Lower leg skin (tissue), 4 donors: ENCODE results near the gene SPZ1. TPM values are rescaled to one million over a fixed set of nuclear protein-coding genes. Genes with fewer than 3 reads are reported as not detected.
"Not testable (repeated sequence)": the region's sequence is repeated elsewhere in the genome, so short reads cannot be mapped to it uniquely, and the experiment has no call there.

ENCODE experiments used
- DNase-seq, 2 donors: peaks; one replicate each; pipeline ENCODE4 v3.0.0-alpha.2; 2019; ENCODE audit warnings: low spot score in 2 of 2
- H3K4me3 ChIP-seq: fragments of 200-600 bp; sonication (generic); 2 replicates; pipeline ENCODE4 v1.5.1; 2017; ENCODE audit warnings: mild to moderate bottlenecking, low read depth; ENCODE audit not compliant: poor library complexity, severe bottlenecking
- CTCF ChIP-seq, 3 donors: fragments of 450-650 bp; IDR thresholded peaks; one replicate each; pipeline ENCODE4 v1.5.1; 2016; ENCODE audit warnings: antibody characterized with exemption in 3 of 3, mild to moderate bottlenecking in 3 of 3, moderate library complexity in 2 of 3
- POLR2A ChIP-seq, 2 donors: fragments of 450-650 bp; IDR thresholded peaks; one replicate each; pipeline ENCODE4 v1.6.1; 2016 to 2017; ENCODE audit warnings: antibody characterized with exemption in 2 of 2, mild to moderate bottlenecking in 1 of 2, moderate library complexity in 1 of 2
- WGBS, 2 donors: methylation state at CpG; one replicate each; pipeline ENCODE4 v1.1.5; 2018; 5-methylcytosine and 5-hydroxymethylcytosine counted together
- intact Hi-C: fragments of 100-400 bp; cut with DNase I; formaldehyde crosslinking; loops from one replicate; pipeline ENCODE4 v1.15.0; 2023; ENCODE audit warnings: low total_unique reads
- total RNA-seq, 4 donors: library from RNA; depleted of rRNA; stranded (reverse); fragments of >200 nt; gene quantifications; one replicate each; pipeline ENCODE4 v1.1.0, GENCODE V29; 2016

Gene SPZ1
- total RNA-seq, 4 donors from 2014 or later, result not detected

DNA sequence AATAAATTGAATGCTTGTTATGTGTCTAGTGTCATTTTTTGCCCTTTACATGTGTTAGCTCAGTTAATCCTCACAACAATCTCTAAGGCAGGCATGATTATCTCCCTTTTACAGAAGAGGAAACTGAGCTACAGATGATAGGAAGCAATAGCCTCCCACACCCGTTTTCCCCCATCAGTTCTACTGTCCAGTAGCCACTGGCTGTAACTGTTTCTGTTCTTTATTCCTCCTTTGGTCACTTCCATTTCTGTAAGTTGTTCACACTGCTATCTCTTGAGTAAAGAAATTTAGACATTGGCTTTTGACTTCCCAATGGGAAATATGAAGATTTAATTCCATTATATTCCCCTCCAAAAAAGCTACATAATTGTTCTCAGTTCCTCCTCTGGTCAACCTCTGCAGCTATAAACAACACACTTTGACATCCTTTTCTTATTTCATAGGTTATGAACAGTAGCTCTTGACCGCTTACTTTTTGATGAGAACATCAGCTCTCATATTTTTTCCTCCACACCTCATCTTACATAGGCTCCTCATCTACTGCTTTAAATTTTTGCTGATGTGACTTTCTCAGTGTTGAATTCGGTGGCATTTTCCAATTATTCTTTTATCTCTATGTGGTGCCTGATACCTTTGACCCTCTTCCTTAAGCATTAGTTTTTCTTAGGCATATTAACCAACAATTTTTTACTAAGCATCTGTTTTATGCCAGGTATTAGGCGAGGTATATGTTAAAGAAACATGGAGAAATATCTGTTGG lies 21.4 kb downstream of the SPZ1 start:
- WGBS, 2 donors, result 73 to 78% methylated on average over 4 of the region's 4 CpGs
- intact Hi-C loops, result no loop called here
- no peak for TF ChIP-seq CTCF (IDR thresholded peaks at IDR 0.05)
- TF ChIP-seq POLR2A (IDR thresholded peaks at IDR 0.05), result no peak
- no peak for DNase-seq
- H3K4me3 ChIP-seq, result no peak overlapping the region

- H3K4me3 ChIP-seq, result no peak overlapping the region
- no peak for TF ChIP-seq CTCF (IDR thresholded peaks at IDR 0.05)
- TF ChIP-seq POLR2A (IDR thresholded peaks at IDR 0.05), result no peak
- intact Hi-C loops, result no loop called here
- WGBS, 2 donors, result 92 to 98% methylated on average over 3 of the region's 3 CpGs
- no peak for DNase-seq
These were observed 23.3 kb downstream of the SPZ1 start for GRCh38 chr5:80343067-80343466.

DNA sequence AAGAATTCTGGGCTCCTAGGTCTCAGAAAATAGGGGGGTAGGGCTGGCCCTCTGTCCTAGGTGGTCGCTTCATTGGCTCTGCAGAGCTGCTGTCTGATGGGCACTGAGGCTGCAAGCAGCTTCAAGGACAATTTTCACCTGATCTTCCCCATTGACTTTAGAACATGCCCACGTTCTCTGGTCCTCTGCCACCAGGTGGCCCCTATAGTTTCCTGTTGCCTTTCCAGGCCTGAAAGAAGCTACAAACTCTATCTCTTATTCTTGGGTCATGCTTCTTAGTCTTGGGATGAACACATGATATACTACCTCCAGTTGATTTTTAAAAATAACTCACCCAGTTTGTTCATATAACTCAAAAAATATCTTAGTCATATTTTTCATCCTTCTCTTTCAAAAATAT lies 26.3 kb downstream of the SPZ1 start:
- intact Hi-C loops, result no loop called here
- no peak overlapping the region for H3K4me3 ChIP-seq
- WGBS, 2 donors, result 50 to 62% methylated on average over 2 of the region's 2 CpGs
- TF ChIP-seq POLR2A (IDR thresholded peaks at IDR 0.05) (no peak), CTCF (IDR thresholded peaks at IDR 0.05) (no peak)
- DNase-seq, result peak in 1 of 2 donors; percentile 15

DNA sequence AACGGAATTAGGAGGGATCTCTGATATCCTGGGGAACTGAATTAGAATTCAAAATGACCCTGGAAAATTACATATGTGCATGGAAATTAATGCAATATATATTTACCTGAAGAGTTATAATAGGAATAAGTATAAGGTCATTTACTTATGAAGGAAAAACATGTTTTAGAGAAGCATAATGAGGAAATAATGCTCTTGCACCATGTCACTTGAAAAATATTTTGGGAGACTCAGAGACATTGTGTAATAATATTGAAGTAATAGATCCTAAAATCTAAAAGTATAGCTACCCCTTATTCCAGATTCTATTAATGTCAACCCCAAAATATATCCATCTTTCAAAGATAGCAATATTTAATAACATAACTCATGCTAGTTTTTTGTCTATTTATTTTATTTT lies 28.4 kb downstream of the SPZ1 start:
- intact Hi-C loops, result no loop called here
- no peak overlapping the region for H3K4me3 ChIP-seq
- DNase-seq, result no peak
- TF ChIP-seq CTCF (IDR thresholded peaks at IDR 0.05), result no peak
- TF ChIP-seq POLR2A (IDR thresholded peaks at IDR 0.05), result no peak
- 56 to 75% methylated on average over 1 of the region's 1 CpG for WGBS, 2 donors

- DNase-seq, H3K4me3 ChIP-seq, intact Hi-C loops: not testable (repeated sequence)
- 95 to 97% methylated on average over 9 to 10 of the region's 15 CpGs for WGBS, 2 donors
These were observed 31.2 kb downstream of the SPZ1 start for GRCh38 chr5:80351019-80351418.

- no peak overlapping the region for H3K4me3 ChIP-seq
- TF ChIP-seq POLR2A (IDR thresholded peaks at IDR 0.05) (no peak), CTCF (IDR thresholded peaks at IDR 0.05) (no peak)
- DNase-seq, result no peak
- intact Hi-C loops, result no loop called here
- WGBS, 2 donors, result 93% methylated on average over 4 of the region's 4 CpGs
These were observed 35.9 kb downstream of the SPZ1 start for GRCh38 chr5:80355686-80356085.
